Measurements from ENCODE around the gene GINS3.
A peak's percentile ranks its signal among the peaks of the same experiment; 100 is the strongest.

GRCh38 chr16:58392215-58393137 lies at the start of gene GINS3:
- TF ChIP-seq POLR2A (IDR thresholded peaks at IDR 0.05; ENCODE audit: extremely low read depth, insufficient read length) (peak; percentile 57), CTCF (IDR thresholded peaks at IDR 0.05; ENCODE audit: low read depth, low read length) (no peak)
